Measurements from ENCODE around the gene RHOT2. TPM values are rescaled to one million over a fixed set of nuclear protein-coding genes. Genes with fewer than 3 reads are reported as not detected.

RHOT2 gene
- polyA plus RNA-seq (2013, experiment 1 of 2) = 61.9 TPM
- 56.8 TPM for polyA plus RNA-seq (2013, experiment 2 of 2)

GRCh38 chr16:667780-668518 lies at the start of gene RHOT2:
TSS of gene RHOT2 (plus strand) at chr16:668132. CDS start at chr16:668200, 68 bp downstream.
- H3K4me3 ChIP-seq (ENCODE audit: insufficient read depth in 1 of 2, low read depth in 1 of 2, low read length in 2 of 2) = peak within 1 kb of the TSS; percentile 86 to 98
- peak within 1 kb of the TSS; percentile 54 for H2BK15ac ChIP-seq (ENCODE audit: low read depth, poor library complexity, severe bottlenecking)
- H3K79me1 ChIP-seq (replicated peaks; ENCODE audit: low read length, poor library complexity, severe bottlenecking) = peaks cover 21% of the 10 kb centered on the region
- H3K9ac ChIP-seq (ENCODE audit: low read length) = peak within 1 kb of the TSS; percentile 91
- no peaks in the 10 kb centered on the region for H3K9me3 ChIP-seq (ENCODE audit: control insufficient read depth, low read length)
- H3K27ac ChIP-seq (ENCODE audit: low read length, poor library complexity, severe bottlenecking) = no peak within 1 kb of the TSS
- H4K8ac ChIP-seq (ENCODE audit: low read length) = peak within 1 kb of the TSS; percentile 100
- peaks cover 17% of the 10 kb centered on the region for H3K4me1 ChIP-seq (ENCODE audit: control insufficient read depth, insufficient read depth, low read depth, low read length)
- H2BK12ac ChIP-seq (ENCODE audit: low read length in 2 of 2) = peak within 1 kb of the TSS in 1 of 2 experiments; percentile 42
- under 1% methylated on average over 68 of the region's 78 CpGs for WGBS
- peak; percentile 88 for DNase-seq
- H3K4ac ChIP-seq (ENCODE audit: low read depth in 1 of 2, low read length in 2 of 2) = peak within 1 kb of the TSS; percentile 90 to 97
- H2BK120ac ChIP-seq (ENCODE audit: low read depth, low read length) = peak within 1 kb of the TSS; percentile 62
- H4K91ac ChIP-seq (ENCODE audit: low read length) = peak within 1 kb of the TSS; percentile 95
- peak within 1 kb of the TSS; percentile 18 for H2AFZ ChIP-seq (ENCODE audit: low read depth, low read length)
- H3K27me3 ChIP-seq (ENCODE audit: control insufficient read depth in 1 of 2, insufficient read depth in 1 of 2, low read length in 2 of 2) = no peaks in the 10 kb centered on the region
- H3K23ac ChIP-seq (ENCODE audit: low read length in 2 of 2) = peak within 1 kb of the TSS in 1 of 2 experiments; percentile 89
- no peak within 1 kb of the TSS for H2BK5ac ChIP-seq (ENCODE audit: low read depth, low read length, poor library complexity, severe bottlenecking)
- peak within 1 kb of the TSS; percentile 78 to 89 for H3K14ac ChIP-seq (ENCODE audit: low read length in 2 of 2)
- H3K36me3 ChIP-seq (ENCODE audit: control insufficient read depth in 1 of 2, insufficient read depth in 2 of 2, low read depth in 1 of 2, low read length in 2 of 2) = peaks cover 37 to 55% of the 10 kb centered on the region in 2 experiments
- H3K18ac ChIP-seq (ENCODE audit: low read depth in 1 of 2, low read length in 2 of 2) = peak within 1 kb of the TSS; percentile 84 to 94
- H3K4me2 ChIP-seq (ENCODE audit: low read length, poor library complexity, severe bottlenecking) = peak within 1 kb of the TSS; percentile 84
- peak within 1 kb of the TSS; percentile 18 for H2AK5ac ChIP-seq (ENCODE audit: low read length, severe bottlenecking)

- H3K4ac ChIP-seq (ENCODE audit: low read depth in 1 of 2, low read length in 2 of 2) = no peak overlapping the region
Measured at GRCh38 chr16:619476-620100, 48.3 kb upstream of the RHOT2 start.

GRCh38 chr16:620700-621525 lies 47.0 kb upstream of the RHOT2 start:
- H3K14ac ChIP-seq (ENCODE audit: low read length in 2 of 2) = no peak overlapping the region
- no peak overlapping the region for H3K4me2 ChIP-seq (ENCODE audit: low read length, poor library complexity, severe bottlenecking)
- no peak overlapping the region for H2BK120ac ChIP-seq (ENCODE audit: low read depth, low read length)
- H3K9me3 ChIP-seq (ENCODE audit: control insufficient read depth, low read length) = no peaks in the 10 kb centered on the region
- DNase-seq = no peak
- no peak overlapping the region for H3K4me3 ChIP-seq (ENCODE audit: insufficient read depth in 1 of 2, low read depth in 1 of 2, low read length in 2 of 2)
- no peak overlapping the region for H3K18ac ChIP-seq (ENCODE audit: low read depth in 1 of 2, low read length in 2 of 2)
- no peak overlapping the region for H2BK5ac ChIP-seq (ENCODE audit: low read depth, low read length, poor library complexity, severe bottlenecking)
- H3K9ac ChIP-seq (ENCODE audit: low read length) = no peak overlapping the region
- H4K91ac ChIP-seq (ENCODE audit: low read length) = no peak overlapping the region
- no peaks in the 10 kb centered on the region for H3K27me3 ChIP-seq (ENCODE audit: control insufficient read depth in 1 of 2, insufficient read depth in 1 of 2, low read length in 2 of 2)
- no peak overlapping the region for H3K27ac ChIP-seq (ENCODE audit: low read length, poor library complexity, severe bottlenecking)
- H2BK12ac ChIP-seq (ENCODE audit: low read length in 2 of 2) = no peak overlapping the region
- peak overlapping the region; percentile 24 for H4K8ac ChIP-seq (ENCODE audit: low read length)
- no peak overlapping the region for H3K4ac ChIP-seq (ENCODE audit: low read depth in 1 of 2, low read length in 2 of 2)
- peaks cover 44% of the 10 kb centered on the region for H3K79me1 ChIP-seq (replicated peaks; ENCODE audit: low read length, poor library complexity, severe bottlenecking)
- H2BK15ac ChIP-seq (ENCODE audit: low read depth, poor library complexity, severe bottlenecking) = no peak overlapping the region
- H3K23ac ChIP-seq (ENCODE audit: low read length in 2 of 2) = no peak overlapping the region
- peaks cover 17% of the 10 kb centered on the region for H3K4me1 ChIP-seq (ENCODE audit: control insufficient read depth, insufficient read depth, low read depth, low read length)
- H2AFZ ChIP-seq (ENCODE audit: low read depth, low read length) = no peak overlapping the region
- peaks cover 0 to 38% of the 10 kb centered on the region in 2 experiments for H3K36me3 ChIP-seq (ENCODE audit: control insufficient read depth in 1 of 2, insufficient read depth in 2 of 2, low read depth in 1 of 2, low read length in 2 of 2)
- 93% methylated on average over 40 of the region's 41 CpGs for WGBS
- H2AK5ac ChIP-seq (ENCODE audit: low read length, severe bottlenecking) = no peak overlapping the region

More at GRCh38 chr16:619476-620100, 48.3 kb upstream of the RHOT2 start:
- H3K27me3 ChIP-seq (ENCODE audit: control insufficient read depth in 1 of 2, insufficient read depth in 1 of 2, low read length in 2 of 2) = no peaks in the 10 kb centered on the region
- no peak overlapping the region for H3K27ac ChIP-seq (ENCODE audit: low read length, poor library complexity, severe bottlenecking)
- H3K9ac ChIP-seq (ENCODE audit: low read length) = no peak overlapping the region
- no peak overlapping the region for H2BK120ac ChIP-seq (ENCODE audit: low read depth, low read length)
- peak overlapping the region; percentile 36 for H4K8ac ChIP-seq (ENCODE audit: low read length)
- H3K36me3 ChIP-seq (ENCODE audit: control insufficient read depth in 1 of 2, insufficient read depth in 2 of 2, low read depth in 1 of 2, low read length in 2 of 2) = peaks cover 0 to 33% of the 10 kb centered on the region in 2 experiments
- no peak overlapping the region for H3K23ac ChIP-seq (ENCODE audit: low read length in 2 of 2)
- peaks cover 48% of the 10 kb centered on the region for H3K79me1 ChIP-seq (replicated peaks; ENCODE audit: low read length, poor library complexity, severe bottlenecking)
- H3K4me2 ChIP-seq (ENCODE audit: low read length, poor library complexity, severe bottlenecking) = no peak overlapping the region
- H2AK5ac ChIP-seq (ENCODE audit: low read length, severe bottlenecking) = no peak overlapping the region
- no peak overlapping the region for H3K18ac ChIP-seq (ENCODE audit: low read depth in 1 of 2, low read length in 2 of 2)
- no peak overlapping the region for H2AFZ ChIP-seq (ENCODE audit: low read depth, low read length)
- H2BK15ac ChIP-seq (ENCODE audit: low read depth, poor library complexity, severe bottlenecking) = no peak overlapping the region
- H2BK5ac ChIP-seq (ENCODE audit: low read depth, low read length, poor library complexity, severe bottlenecking) = no peak overlapping the region
- DNase-seq = no peak
- H3K14ac ChIP-seq (ENCODE audit: low read length in 2 of 2) = no peak overlapping the region
- WGBS = 95% methylated on average over 20 of the region's 20 CpGs
- H2BK12ac ChIP-seq (ENCODE audit: low read length in 2 of 2) = no peak overlapping the region
- H4K91ac ChIP-seq (ENCODE audit: low read length) = no peak overlapping the region
- peak overlapping the region in 1 of 2 experiments; percentile 19 for H3K4me3 ChIP-seq (ENCODE audit: insufficient read depth in 1 of 2, low read depth in 1 of 2, low read length in 2 of 2)
- peaks cover 11% of the 10 kb centered on the region for H3K4me1 ChIP-seq (ENCODE audit: control insufficient read depth, insufficient read depth, low read depth, low read length)
- H3K9me3 ChIP-seq (ENCODE audit: control insufficient read depth, low read length) = no peaks in the 10 kb centered on the region

All from mesenchymal stem cell (in vitro differentiated cells and primary cell).